DOHH2 (cell line): ENCODE results near the gene GSK3B.

Source experiments
- H3F3A ChIP-seq: fragments of 200-600 bp; sonication (generic), shearing (Covaris generic); 2 replicates; pipeline ENCODE4 v1.6.0; 2016; ENCODE audit warnings: antibody characterized with exemption, mild to moderate bottlenecking; ENCODE audit not compliant: control insufficient read depth, insufficient read depth
- H3K27ac ChIP-seq: fragments of 200-600 bp; sonication (generic); 2 replicates; pipeline ENCODE4 v1.5.1; 2014; ENCODE audit warnings: low read depth, mild to moderate bottlenecking, low read length, moderate library complexity
- H3K27me3 ChIP-seq: fragments of 200-600 bp; sonication (generic); 2 replicates; pipeline ENCODE4 v1.6.1; 2014; ENCODE audit warnings: mild to moderate bottlenecking, low read length, mixed read lengths; ENCODE audit not compliant: control insufficient read depth
- H3K36me3 ChIP-seq: fragments of 200-600 bp; sonication (generic); 2 replicates; pipeline ENCODE4 v1.6.1; 2014; ENCODE audit warnings: mild to moderate bottlenecking, low read length, moderate library complexity, mixed read lengths; ENCODE audit not compliant: control insufficient read depth
- H3K4me1 ChIP-seq: fragments of 200-600 bp; sonication (generic); 2 replicates; pipeline ENCODE4 v1.6.1; 2014; ENCODE audit warnings: mild to moderate bottlenecking, low read length, mixed read lengths; ENCODE audit not compliant: control insufficient read depth
- H3K4me2 ChIP-seq: fragments of 200-600 bp; sonication (generic); 2 replicates; pipeline ENCODE4 v1.6.0; 2014; ENCODE audit warnings: mild to moderate bottlenecking, low read length, moderate library complexity
- H3K4me3 ChIP-seq: fragments of 200-600 bp; sonication (generic); 2 replicates; pipeline ENCODE4 v1.5.1; 2014; ENCODE audit warnings: mild to moderate bottlenecking, low read length, mixed read lengths
- H3K79me2 ChIP-seq: fragments of 200-600 bp; sonication (generic); 2 replicates; pipeline ENCODE4 v1.6.1; 2014; ENCODE audit warnings: mild to moderate bottlenecking, low read length, mixed read lengths; ENCODE audit not compliant: control insufficient read depth
- H3K9me2 ChIP-seq: fragments of 200-600 bp; sonication (generic); replicated peaks from 2 replicates; pipeline ENCODE4 v1.6.1; 2014; ENCODE audit warnings: mild to moderate bottlenecking, low read length, mixed read lengths; ENCODE audit not compliant: control insufficient read depth
- H3K9me3 ChIP-seq: fragments of 200-600 bp; sonication (generic); 2 replicates; pipeline ENCODE4 v1.6.1; 2014; ENCODE audit warnings: antibody characterized with exemption, low read length, mixed read lengths; ENCODE audit not compliant: control insufficient read depth, insufficient read depth
- H4K20me1 ChIP-seq: fragments of 200-600 bp; sonication (generic); 2 replicates; pipeline ENCODE4 v1.6.0; 2014; ENCODE audit warnings: low read depth, mild to moderate bottlenecking, antibody characterized with exemption, low read length, moderate library complexity; ENCODE audit not compliant: control insufficient read depth, insufficient read depth
- EZH2phosphoT487 ChIP-seq: fragments of 200-600 bp; sonication (generic); IDR thresholded peaks from 2 replicates; pipeline ENCODE4 v1.6.1; 2017; ENCODE audit warnings: borderline replicate concordance, mild to moderate bottlenecking, antibody characterized with exemption, low read length, moderate library complexity, mixed read lengths
- TF ChIP-seq, protein P1 (sequence below): fragments of 200-600 bp; sonication (generic); IDR thresholded peaks from one replicate; pipeline ENCODE4 v1.5.1; 2014; ENCODE audit warnings: antibody characterized with exemption, mild to moderate bottlenecking, low read depth, low read length; ENCODE audit not compliant: poor library complexity, severe bottlenecking

The GSK3B gene

DNA sequence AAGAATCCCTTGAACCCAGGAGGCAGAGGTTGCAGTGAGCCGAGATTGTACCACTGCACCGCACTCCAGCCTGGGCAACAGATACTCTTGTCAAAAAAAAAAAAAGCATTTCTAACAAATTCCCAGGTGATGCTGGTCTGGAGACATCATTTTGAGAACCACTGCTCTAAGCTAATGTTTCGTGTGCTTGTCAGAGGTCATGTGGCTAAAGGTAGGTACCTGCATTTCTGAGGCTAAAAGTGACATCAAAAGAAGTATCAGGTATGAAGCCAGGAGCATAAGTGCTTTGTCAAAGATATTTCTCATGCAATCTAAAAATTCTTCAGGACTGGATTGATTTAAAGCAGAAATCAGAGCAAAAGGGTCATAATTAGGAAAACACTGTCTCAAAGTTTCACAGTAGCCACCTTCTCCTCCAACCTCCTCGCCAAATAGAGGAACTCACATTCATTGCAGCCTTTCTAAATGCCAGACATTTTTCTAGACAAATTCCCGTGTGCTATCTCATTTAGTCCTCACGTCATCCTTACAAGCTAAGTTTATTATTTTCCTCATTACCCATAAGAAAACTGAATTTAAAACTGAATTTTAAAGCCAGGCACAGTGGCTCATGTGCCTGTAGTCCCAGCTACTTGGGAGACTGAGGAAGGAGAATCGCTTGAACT lies 25.7 kb upstream of the GSK3B start:
- H3K4me1 ChIP-seq, result no peaks in the 10 kb centered on the region
- no peaks in the 10 kb centered on the region for H3F3A ChIP-seq
- H3K9me2 ChIP-seq, result no peaks in the 10 kb centered on the region
- no peak overlapping the region for H3K4me3 ChIP-seq
- no peaks in the 10 kb centered on the region for H4K20me1 ChIP-seq
- H3K9me3 ChIP-seq, result peaks cover 6% of the 10 kb centered on the region; the same call in 1 of the 2 replicates
- no peak overlapping the region for H3K4me2 ChIP-seq
- H3K79me2 ChIP-seq, result no peaks in the 10 kb centered on the region
- no peaks in the 10 kb centered on the region for H3K27me3 ChIP-seq
- TF ChIP-seq, protein P1, sequence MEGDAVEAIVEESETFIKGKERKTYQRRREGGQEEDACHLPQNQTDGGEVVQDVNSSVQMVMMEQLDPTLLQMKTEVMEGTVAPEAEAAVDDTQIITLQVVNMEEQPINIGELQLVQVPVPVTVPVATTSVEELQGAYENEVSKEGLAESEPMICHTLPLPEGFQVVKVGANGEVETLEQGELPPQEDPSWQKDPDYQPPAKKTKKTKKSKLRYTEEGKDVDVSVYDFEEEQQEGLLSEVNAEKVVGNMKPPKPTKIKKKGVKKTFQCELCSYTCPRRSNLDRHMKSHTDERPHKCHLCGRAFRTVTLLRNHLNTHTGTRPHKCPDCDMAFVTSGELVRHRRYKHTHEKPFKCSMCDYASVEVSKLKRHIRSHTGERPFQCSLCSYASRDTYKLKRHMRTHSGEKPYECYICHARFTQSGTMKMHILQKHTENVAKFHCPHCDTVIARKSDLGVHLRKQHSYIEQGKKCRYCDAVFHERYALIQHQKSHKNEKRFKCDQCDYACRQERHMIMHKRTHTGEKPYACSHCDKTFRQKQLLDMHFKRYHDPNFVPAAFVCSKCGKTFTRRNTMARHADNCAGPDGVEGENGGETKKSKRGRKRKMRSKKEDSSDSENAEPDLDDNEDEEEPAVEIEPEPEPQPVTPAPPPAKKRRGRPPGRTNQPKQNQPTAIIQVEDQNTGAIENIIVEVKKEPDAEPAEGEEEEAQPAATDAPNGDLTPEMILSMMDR, result no peak
- no peak for TF ChIP-seq EZH2phosphoT487
- H3K36me3 ChIP-seq, result no peaks in the 10 kb centered on the region
- no peak overlapping the region for H3K27ac ChIP-seq

DNA sequence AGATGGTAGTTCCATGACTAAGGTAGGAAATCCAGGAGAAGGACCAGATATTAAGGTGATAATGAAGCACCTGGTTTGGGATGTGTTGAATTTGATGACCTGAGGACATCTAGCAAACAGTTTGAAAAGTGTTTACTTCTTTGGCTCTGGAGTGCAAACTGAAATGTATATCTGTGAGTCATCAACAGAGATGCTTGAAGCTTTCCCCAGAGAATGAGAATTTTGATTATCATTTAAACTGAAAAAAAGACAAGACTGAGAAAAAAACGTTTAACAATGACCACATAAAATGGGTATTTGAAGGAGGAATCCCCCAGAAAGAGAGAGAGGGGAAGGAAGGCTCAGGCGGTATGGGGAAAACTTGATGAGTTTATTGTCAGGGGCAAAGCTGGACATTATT lies 20.7 kb upstream of the GSK3B start:
- Histone ChIP-seq H3K4me3 (no peak overlapping the region), H3K4me1 (no peaks in the 10 kb centered on the region), H4K20me1 (no peaks in the 10 kb centered on the region), H3K36me3 (no peaks in the 10 kb centered on the region), H3K4me2 (no peak overlapping the region), H3K27ac (no peak overlapping the region), H3K9me2 (no peaks in the 10 kb centered on the region), H3K9me3 (peaks cover 6% of the 10 kb centered on the region; the same call in 1 of the 2 replicates), H3K27me3 (no peaks in the 10 kb centered on the region), H3F3A (no peaks in the 10 kb centered on the region), H3K79me2 (no peaks in the 10 kb centered on the region)
- no peak for TF ChIP-seq EZH2phosphoT487
- TF ChIP-seq, protein P1, result no peak

DNA sequence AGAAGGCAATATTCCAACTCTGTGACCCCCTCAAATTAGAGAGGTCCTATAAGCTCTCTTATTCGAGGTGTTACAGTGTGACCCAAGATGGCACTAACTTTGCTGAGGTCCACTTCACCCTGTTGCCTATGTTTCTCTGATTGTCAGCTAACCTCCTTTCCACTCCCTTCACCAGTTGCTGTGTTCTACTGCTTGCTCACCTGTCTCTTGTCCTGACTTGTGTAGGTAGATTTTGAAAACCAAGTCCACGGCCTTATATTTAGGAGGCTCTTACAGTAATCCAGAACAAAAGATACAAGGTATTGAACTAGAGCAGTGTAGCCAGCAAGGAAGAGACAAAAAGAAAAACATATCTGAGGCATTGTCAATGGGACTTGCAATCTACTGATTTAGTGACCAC lies 20.1 kb upstream of the GSK3B start:
- no peak overlapping the region for H3K4me2 ChIP-seq
- H4K20me1 ChIP-seq, result no peaks in the 10 kb centered on the region

More for the DNA sequence above, 20.1 kb upstream of the GSK3B start:
- TF ChIP-seq EZH2phosphoT487, result no peak
- TF ChIP-seq, protein P1, result no peak
- H3K9me3 ChIP-seq, result peaks cover 6% of the 10 kb centered on the region; the same call in 1 of the 2 replicates
- H3K27ac ChIP-seq, result no peak overlapping the region
- no peaks in the 10 kb centered on the region for H3K79me2 ChIP-seq
- H3F3A ChIP-seq, result no peaks in the 10 kb centered on the region
- H3K27me3 ChIP-seq, result no peaks in the 10 kb centered on the region
- no peaks in the 10 kb centered on the region for H3K4me1 ChIP-seq
- H3K4me3 ChIP-seq, result no peak overlapping the region
- no peaks in the 10 kb centered on the region for H3K9me2 ChIP-seq
- H3K36me3 ChIP-seq, result no peaks in the 10 kb centered on the region
